WTC11 (cell line): Measurements from ENCODE around the gene EPHA6. TPM values are rescaled to one million over a fixed set of nuclear protein-coding genes. Genes with fewer than 3 reads are reported as not detected.

Source experiments
- ATAC-seq: fragments of 200-7000 bp; cut with Tn5 transposase; 2 replicates; pipeline ENCODE4 v1.10.0; 2021; ENCODE audit warnings: mild to moderate bottlenecking, moderate library complexity
- CTCF ChIA-PET: fragments of 300-600 bp; sonication (Branson Sonifier 250); formaldehyde crosslinking; loops from one replicate; lab custom pipeline; 2021; ENCODE audit warnings: antibody characterized with exemption; lab: Charles Lee
- POLR2A ChIA-PET: fragments of 350-600 bp; sonication (Branson Sonifier 250); formaldehyde crosslinking; loops from one replicate; lab custom pipeline; 2021; ENCODE audit warnings: antibody characterized with exemption; lab: Charles Lee
- DNase-seq: peaks from one replicate; pipeline ENCODE4 v3.0.0; 2021; ENCODE audit warnings: low spot score
- H3K27ac Mint-ChIP-seq: 2 replicates; pipeline ENCODE4 v1.8.0; 2021; ENCODE audit warnings: mixed read lengths
- H3K27me3 Mint-ChIP-seq: 2 replicates; pipeline ENCODE4 v1.8.0; 2021; ENCODE audit warnings: low read depth, mild to moderate bottlenecking, moderate library complexity, mixed read lengths
- H3K36me3 Mint-ChIP-seq: 2 replicates; pipeline ENCODE4 v1.8.0; 2021; ENCODE audit warnings: mixed read lengths
- H3K4me1 Mint-ChIP-seq: 2 replicates; pipeline ENCODE4 v1.8.0; 2022; ENCODE audit warnings: mixed read lengths
- H3K4me3 Mint-ChIP-seq: 2 replicates; pipeline ENCODE4 v1.8.0; 2021; ENCODE audit warnings: mild to moderate bottlenecking, moderate library complexity, mixed read lengths
- H3K9me3 Mint-ChIP-seq: 2 replicates; pipeline ENCODE4 v1.8.0; 2021; ENCODE audit warnings: mixed read lengths
- ATF1 ChIP-seq: sonication (generic); formaldehyde crosslinking; IDR thresholded peaks from 2 replicates; pipeline ENCODE4 v1.8.1; 2023; ENCODE audit warnings: mild to moderate bottlenecking, moderate library complexity, missing genetic modification reagents
- CREB1 ChIP-seq: sonication (generic); formaldehyde crosslinking; IDR thresholded peaks from 2 replicates; pipeline ENCODE4 v1.8.0; 2023; ENCODE audit warnings: mild to moderate bottlenecking, missing genetic modification reagents
- CTCF ChIP-seq: fragments of 200-600 bp; IDR thresholded peaks from 2 replicates; pipeline ENCODE4 v1.8.0; 2022; ENCODE audit warnings: antibody characterized with exemption
- E2F1 ChIP-seq: sonication (generic); formaldehyde crosslinking; IDR thresholded peaks from 2 replicates; pipeline ENCODE4 v1.8.0; 2022; ENCODE audit warnings: mild to moderate bottlenecking, missing genetic modification reagents
- EMX1 ChIP-seq: fragments of 250-450 bp; sonication (Bioruptor Pico); IDR thresholded peaks from 2 replicates; pipeline ENCODE4 v1.8.0; 2021; ENCODE audit warnings: mild to moderate bottlenecking
- ETV6 ChIP-seq: sonication (generic); formaldehyde crosslinking; IDR thresholded peaks from 2 replicates; pipeline ENCODE4 v1.8.1; 2022; ENCODE audit warnings: mild to moderate bottlenecking, missing genetic modification reagents
- GTF2I ChIP-seq: fragments of 250-450 bp; sonication (Bioruptor Pico); conservative IDR thresholded peaks from 2 replicates; pipeline ENCODE4 v1.4.0; 2021; ENCODE audit warnings: mild to moderate bottlenecking
- IRF1 ChIP-seq: sonication (generic); formaldehyde crosslinking; IDR thresholded peaks from 2 replicates; pipeline ENCODE4 v1.8.0; 2023; ENCODE audit warnings: missing genetic modification reagents
- JAZF1 ChIP-seq: fragments of 250-450 bp; sonication (Bioruptor Pico); IDR thresholded peaks from 2 replicates; pipeline ENCODE4 v1.9.0; 2021; ENCODE audit warnings: moderate library complexity, mild to moderate bottlenecking, inconsistent platforms
- MYBL2 ChIP-seq: sonication (generic); formaldehyde crosslinking; IDR thresholded peaks from 2 replicates; pipeline ENCODE4 v1.8.1; 2023; ENCODE audit warnings: mild to moderate bottlenecking, moderate library complexity, missing genetic modification reagents
- PRDM15 ChIP-seq: sonication (generic); formaldehyde crosslinking; IDR thresholded peaks from 2 replicates; pipeline ENCODE4 v1.8.0; 2022; ENCODE audit warnings: missing genetic modification reagents
- PRRX2 ChIP-seq: fragments of 250-450 bp; sonication (Bioruptor Pico); IDR thresholded peaks from 2 replicates; pipeline ENCODE4 v1.8.0; 2021; ENCODE audit warnings: mild to moderate bottlenecking
- RELA ChIP-seq: sonication (generic); formaldehyde crosslinking; IDR thresholded peaks from 2 replicates; pipeline ENCODE4 v1.8.1; 2022; ENCODE audit warnings: missing genetic modification reagents, mild to moderate bottlenecking, borderline replicate concordance
- RORB ChIP-seq: fragments of 250-450 bp; sonication (Bioruptor Pico); IDR thresholded peaks from 2 replicates; pipeline ENCODE4 v1.9.0; 2021; ENCODE audit warnings: mild to moderate bottlenecking
- SMAD3 ChIP-seq: sonication (generic); formaldehyde crosslinking; IDR thresholded peaks from 2 replicates; pipeline ENCODE4 v1.8.0; 2022; ENCODE audit warnings: missing genetic modification reagents, mild to moderate bottlenecking, borderline replicate concordance
- TEAD1 ChIP-seq: sonication (generic); formaldehyde crosslinking; IDR thresholded peaks from 2 replicates; pipeline ENCODE4 v1.8.0; 2022; ENCODE audit warnings: mild to moderate bottlenecking, missing genetic modification reagents
- TP53 ChIP-seq: sonication (generic); formaldehyde crosslinking; IDR thresholded peaks from 2 replicates; pipeline ENCODE4 v1.8.1; 2023; ENCODE audit warnings: mild to moderate bottlenecking, missing genetic modification reagents
- ZBTB21 ChIP-seq: sonication (generic); formaldehyde crosslinking; IDR thresholded peaks from 2 replicates; pipeline ENCODE4 v1.8.1; 2023; ENCODE audit warnings: mild to moderate bottlenecking, missing genetic modification reagents, borderline replicate concordance
- ZNF219 ChIP-seq: sonication (generic); formaldehyde crosslinking; IDR thresholded peaks from 2 replicates; pipeline ENCODE4 v1.8.0; 2023; ENCODE audit warnings: missing genetic modification reagents, mild to moderate bottlenecking, borderline replicate concordance
- ZNF281 ChIP-seq: sonication (generic); formaldehyde crosslinking; IDR thresholded peaks from 2 replicates; pipeline ENCODE4 v1.8.0; 2023; ENCODE audit warnings: mild to moderate bottlenecking, missing genetic modification reagents
- ZNF396 ChIP-seq: fragments of 250-450 bp; sonication (Bioruptor Pico); IDR thresholded peaks from 2 replicates; pipeline ENCODE4 v1.8.0; 2021; ENCODE audit warnings: mild to moderate bottlenecking, moderate library complexity, borderline replicate concordance
- ZNF671 ChIP-seq: fragments of 250-450 bp; sonication (Bioruptor Pico); IDR thresholded peaks from 2 replicates; pipeline ENCODE4 v1.8.0; 2021; ENCODE audit warnings: mild to moderate bottlenecking
- total RNA-seq: library from RNA; stranded (reverse); gene quantifications from 3 replicates; pipeline ENCODE4 v1.2.3, GENCODE V29; 2021
- TF ChIP-seq, protein P1 (sequence below): sonication (generic); formaldehyde crosslinking; IDR thresholded peaks from 2 replicates; pipeline ENCODE4 v1.8.1; 2022; ENCODE audit warnings: mild to moderate bottlenecking, missing genetic modification reagents, moderate library complexity, borderline replicate concordance
- TF ChIP-seq, protein P2 (sequence below): sonication (generic); formaldehyde crosslinking; conservative IDR thresholded peaks from 2 replicates; pipeline ENCODE4 v1.8.1; 2022; ENCODE audit warnings: mild to moderate bottlenecking, missing genetic modification reagents
- TF ChIP-seq, protein P3 (sequence below): sonication (generic); formaldehyde crosslinking; IDR thresholded peaks from 2 replicates; pipeline ENCODE4 v1.8.0; 2022; ENCODE audit warnings: mild to moderate bottlenecking, missing genetic modification reagents

EPHA6 gene
- total RNA-seq, 1 experiment from 2014 or later: 2.1 TPM

GRCh38 chr3:97481416-97481815, 667.0 kb downstream of the EPHA6 start:
- CTCF ChIA-PET: no interaction called here
- ATAC-seq: peak; percentile 69
- Mint-ChIP-seq H3K4me3 (no peak overlapping the region), H3K4me1 (no peaks in the 10 kb centered on the region), H3K27me3 (no peaks in the 10 kb centered on the region), H3K9me3 (peaks cover 29% of the 10 kb centered on the region), H3K27ac (no peak overlapping the region), H3K36me3 (peaks cover 6% of the 10 kb centered on the region)
- POLR2A ChIA-PET: no interaction called here
- no peak for TF ChIP-seq PRDM15 (CRISPR knock-in tag)
- no peak for TF ChIP-seq GTF2I (CRISPR knock-in tag)
- no peak for TF ChIP-seq RELA (CRISPR knock-in tag)
- TF ChIP-seq ZNF671 (CRISPR knock-in tag): no peak
- no peak for TF ChIP-seq TEAD1
- TF ChIP-seq CREB1: no peak
- no peak for TF ChIP-seq JAZF1 (CRISPR knock-in tag)
- TF ChIP-seq TP53 (CRISPR knock-in tag): no peak
- TF ChIP-seq ATF1 (CRISPR knock-in tag): no peak
- no peak for TF ChIP-seq PRRX2 (CRISPR knock-in tag)
- no peak for TF ChIP-seq ZNF219 (CRISPR knock-in tag)
- no peak for TF ChIP-seq E2F1
- TF ChIP-seq, protein P1, sequence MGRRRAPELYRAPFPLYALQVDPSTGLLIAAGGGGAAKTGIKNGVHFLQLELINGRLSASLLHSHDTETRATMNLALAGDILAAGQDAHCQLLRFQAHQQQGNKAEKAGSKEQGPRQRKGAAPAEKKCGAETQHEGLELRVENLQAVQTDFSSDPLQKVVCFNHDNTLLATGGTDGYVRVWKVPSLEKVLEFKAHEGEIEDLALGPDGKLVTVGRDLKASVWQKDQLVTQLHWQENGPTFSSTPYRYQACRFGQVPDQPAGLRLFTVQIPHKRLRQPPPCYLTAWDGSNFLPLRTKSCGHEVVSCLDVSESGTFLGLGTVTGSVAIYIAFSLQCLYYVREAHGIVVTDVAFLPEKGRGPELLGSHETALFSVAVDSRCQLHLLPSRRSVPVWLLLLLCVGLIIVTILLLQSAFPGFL: no peak
- no peak for TF ChIP-seq ZBTB21 (CRISPR knock-in tag)
- TF ChIP-seq ETV6 (CRISPR knock-in tag): no peak
- TF ChIP-seq MYBL2 (CRISPR knock-in tag): no peak
- TF ChIP-seq IRF1 (CRISPR knock-in tag): no peak
- DNase-seq: peak; percentile 14

GRCh38 chr3:97485206-97485605, 670.8 kb downstream of the EPHA6 start:
- ChIA-PET POLR2A (no interaction called here), CTCF (no interaction called here)
- DNase-seq: no peak
- Mint-ChIP-seq H3K36me3 (peaks cover 6% of the 10 kb centered on the region), H3K27ac (no peak overlapping the region), H3K9me3 (peaks cover 29% of the 10 kb centered on the region), H3K27me3 (no peaks in the 10 kb centered on the region), H3K4me1 (peaks cover 7% of the 10 kb centered on the region), H3K4me3 (no peak overlapping the region)
- no peak for ATAC-seq
- no peak for TF ChIP-seq ATF1 (CRISPR knock-in tag)
- TF ChIP-seq MYBL2 (CRISPR knock-in tag): no peak
- TF ChIP-seq CTCF: no peak
- TF ChIP-seq TEAD1: no peak
- no peak for TF ChIP-seq ZNF396 (CRISPR knock-in tag)
- no peak for TF ChIP-seq SMAD3 (CRISPR knock-in tag)
- TF ChIP-seq IRF1 (CRISPR knock-in tag): no peak
- TF ChIP-seq ZNF281 (CRISPR knock-in tag): no peak
- TF ChIP-seq, protein P2, sequence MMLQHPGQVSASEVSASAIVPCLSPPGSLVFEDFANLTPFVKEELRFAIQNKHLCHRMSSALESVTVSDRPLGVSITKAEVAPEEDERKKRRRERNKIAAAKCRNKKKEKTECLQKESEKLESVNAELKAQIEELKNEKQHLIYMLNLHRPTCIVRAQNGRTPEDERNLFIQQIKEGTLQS (CRISPR knock-in tag): no peak
- no peak for TF ChIP-seq EMX1 (CRISPR knock-in tag)
- TF ChIP-seq, protein P3, sequence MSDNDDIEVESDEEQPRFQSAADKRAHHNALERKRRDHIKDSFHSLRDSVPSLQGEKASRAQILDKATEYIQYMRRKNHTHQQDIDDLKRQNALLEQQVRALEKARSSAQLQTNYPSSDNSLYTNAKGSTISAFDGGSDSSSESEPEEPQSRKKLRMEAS (CRISPR knock-in tag): no peak
- no peak for TF ChIP-seq RORB
